Testis (tissue), 3 donors: ENCODE data around the gene SAPCD2. TPM values are rescaled to one million over a fixed set of nuclear protein-coding genes. Genes with fewer than 3 reads are reported as not detected.
"Not testable (repeated sequence)": the region's sequence is repeated elsewhere in the genome, so short reads cannot be mapped to it uniquely, and the experiment has no call there.

Experiments used
- DNase-seq: peaks from one replicate; pipeline ENCODE4 v3.0.0-alpha.2; 2019
- H3K27ac ChIP-seq, 2 donors: fragments of 200-600 bp; sonication (generic); one replicate each; pipeline ENCODE4 v1.5.1; 2019
- H3K27me3 ChIP-seq: fragments of 200-600 bp; sonication (generic); one replicate; pipeline ENCODE4 v1.5.1; 2019
- H3K36me3 ChIP-seq: fragments of 200-600 bp; sonication (generic); one replicate; pipeline ENCODE4 v1.5.1; 2017; ENCODE audit warnings: low read depth; ENCODE audit errors: missing control alignments
- H3K4me1 ChIP-seq: fragments of 200-600 bp; sonication (generic); one replicate; pipeline ENCODE4 v1.5.1; 2019
- H3K4me3 ChIP-seq, 2 donors: fragments of 200-600 bp; sonication (generic); one replicate each; pipeline ENCODE4 v1.5.1; 2017 to 2019
- H3K9me3 ChIP-seq: fragments of 200-600 bp; sonication (generic); one replicate; pipeline ENCODE4 v1.5.1; 2017
- POLR2A ChIP-seq: fragments of 450-650 bp; IDR thresholded peaks from one replicate; pipeline ENCODE4 v1.6.1; 2017; ENCODE audit warnings: antibody characterized with exemption, mild to moderate bottlenecking, moderate library complexity
- WGBS, 2 donors: methylation state at CpG; one replicate each; pipeline ENCODE4 v1.1.5; 2018; 5-methylcytosine and 5-hydroxymethylcytosine counted together
- intact Hi-C: fragments of 100-400 bp; cut with DNase I; formaldehyde crosslinking; loops from one replicate; pipeline ENCODE4 v1.15.1; 2023; ENCODE audit warnings: low total_unique reads
- polyA plus RNA-seq: library from polyadenylated mRNA; stranded (reverse); fragments of 350-450 nt; fragmentation: Illumina TruSeq; extraction: RNeasy Lipid Tissue Mini Kit (QIAGEN cat#74804); gene quantifications from one replicate; pipeline ENCODE4 v1.2.3, GENCODE V29; 2014; ENCODE audit warnings: low read depth, low replicate concordance; ENCODE audit not compliant: insufficient read depth
- total RNA-seq, 2 donors: library from RNA; depleted of rRNA; stranded (reverse); fragments of >200 nt; gene quantifications; one replicate each; pipeline ENCODE4 v1.2.3, GENCODE V29; 2016
- TF ChIP-seq, protein P1 (sequence below), 3 experiments: fragments of 450-650 bp in 2 of 3; fragments of 200-600 bp in 1 of 3; sonication (generic) in 1 of 3; IDR thresholded peaks; one replicate each; pipeline ENCODE4 v1.5.1; 2016 to 2019; ENCODE audit warnings: antibody characterized with exemption in 3 of 3, mild to moderate bottlenecking in 2 of 3, moderate library complexity in 1 of 3

SAPCD2 gene
- total and polyA plus RNA-seq, 3 donors from 2014 or later = 0.78 to 1.7 (median 1.4) TPM

DNA sequence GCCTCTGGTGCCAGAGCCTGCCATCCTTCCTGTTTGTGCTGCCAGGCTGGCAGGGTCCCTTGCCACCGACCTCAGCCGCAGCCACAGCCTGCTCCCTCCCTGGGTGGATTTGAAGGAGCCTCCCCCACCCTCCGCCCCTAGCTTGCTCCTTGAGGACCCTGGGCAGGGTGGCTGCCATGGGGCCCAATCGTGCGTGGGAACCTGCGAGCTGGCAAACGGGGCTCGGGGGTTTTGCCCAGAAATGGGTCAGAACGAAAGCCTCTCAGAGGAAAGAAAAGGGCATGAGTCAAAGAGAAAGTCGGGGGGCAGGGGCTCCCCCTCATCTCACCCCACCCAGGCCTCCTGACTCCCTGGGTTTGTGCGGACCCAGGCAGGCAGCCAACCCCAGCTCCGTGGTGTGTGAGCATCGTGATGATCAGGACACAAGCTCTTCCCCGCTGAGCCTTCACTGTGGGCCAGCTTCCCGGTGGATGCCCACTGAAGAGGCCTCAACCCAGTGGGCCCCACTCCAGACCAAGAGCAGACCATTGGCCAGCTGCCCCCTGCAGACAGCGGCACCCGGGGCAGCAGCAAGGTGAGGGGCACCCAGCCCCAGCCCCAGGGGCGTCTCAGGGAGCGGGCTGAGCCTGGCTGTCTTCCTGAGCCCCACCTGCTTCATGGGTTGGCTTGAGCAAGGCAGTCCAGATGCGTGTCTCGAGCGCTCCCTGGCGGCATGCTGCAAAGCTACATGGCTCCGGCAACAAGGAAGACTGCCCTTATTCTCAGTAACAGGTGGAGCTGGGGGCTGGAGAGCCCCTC lies 35.4 kb downstream of the SAPCD2 start:
- Histone ChIP-seq H3K9me3 (no peaks in the 10 kb centered on the region), H3K4me1 (peaks cover 14% of the 10 kb centered on the region), H3K36me3 (no peaks in the 10 kb centered on the region), H3K4me3 (no peak overlapping the region), H3K27ac (no peak overlapping the region), H3K27me3 (no peaks in the 10 kb centered on the region)
- 39 to 40% methylated on average over 19 to 24 of the region's 24 CpGs for WGBS, 2 donors
- intact Hi-C loops = loop anchor here (10.0 kb wide), 1 partner anchor 200 kb away; no protein-coding TSS in a partner anchor
- TF ChIP-seq POLR2A = no peak
- TF ChIP-seq, protein P1, sequence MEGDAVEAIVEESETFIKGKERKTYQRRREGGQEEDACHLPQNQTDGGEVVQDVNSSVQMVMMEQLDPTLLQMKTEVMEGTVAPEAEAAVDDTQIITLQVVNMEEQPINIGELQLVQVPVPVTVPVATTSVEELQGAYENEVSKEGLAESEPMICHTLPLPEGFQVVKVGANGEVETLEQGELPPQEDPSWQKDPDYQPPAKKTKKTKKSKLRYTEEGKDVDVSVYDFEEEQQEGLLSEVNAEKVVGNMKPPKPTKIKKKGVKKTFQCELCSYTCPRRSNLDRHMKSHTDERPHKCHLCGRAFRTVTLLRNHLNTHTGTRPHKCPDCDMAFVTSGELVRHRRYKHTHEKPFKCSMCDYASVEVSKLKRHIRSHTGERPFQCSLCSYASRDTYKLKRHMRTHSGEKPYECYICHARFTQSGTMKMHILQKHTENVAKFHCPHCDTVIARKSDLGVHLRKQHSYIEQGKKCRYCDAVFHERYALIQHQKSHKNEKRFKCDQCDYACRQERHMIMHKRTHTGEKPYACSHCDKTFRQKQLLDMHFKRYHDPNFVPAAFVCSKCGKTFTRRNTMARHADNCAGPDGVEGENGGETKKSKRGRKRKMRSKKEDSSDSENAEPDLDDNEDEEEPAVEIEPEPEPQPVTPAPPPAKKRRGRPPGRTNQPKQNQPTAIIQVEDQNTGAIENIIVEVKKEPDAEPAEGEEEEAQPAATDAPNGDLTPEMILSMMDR (IDR thresholded peaks at IDR 0.05) = peak; percentile 66 to 89 (median 88)
- DNase-seq = peak; percentile 83

DNA sequence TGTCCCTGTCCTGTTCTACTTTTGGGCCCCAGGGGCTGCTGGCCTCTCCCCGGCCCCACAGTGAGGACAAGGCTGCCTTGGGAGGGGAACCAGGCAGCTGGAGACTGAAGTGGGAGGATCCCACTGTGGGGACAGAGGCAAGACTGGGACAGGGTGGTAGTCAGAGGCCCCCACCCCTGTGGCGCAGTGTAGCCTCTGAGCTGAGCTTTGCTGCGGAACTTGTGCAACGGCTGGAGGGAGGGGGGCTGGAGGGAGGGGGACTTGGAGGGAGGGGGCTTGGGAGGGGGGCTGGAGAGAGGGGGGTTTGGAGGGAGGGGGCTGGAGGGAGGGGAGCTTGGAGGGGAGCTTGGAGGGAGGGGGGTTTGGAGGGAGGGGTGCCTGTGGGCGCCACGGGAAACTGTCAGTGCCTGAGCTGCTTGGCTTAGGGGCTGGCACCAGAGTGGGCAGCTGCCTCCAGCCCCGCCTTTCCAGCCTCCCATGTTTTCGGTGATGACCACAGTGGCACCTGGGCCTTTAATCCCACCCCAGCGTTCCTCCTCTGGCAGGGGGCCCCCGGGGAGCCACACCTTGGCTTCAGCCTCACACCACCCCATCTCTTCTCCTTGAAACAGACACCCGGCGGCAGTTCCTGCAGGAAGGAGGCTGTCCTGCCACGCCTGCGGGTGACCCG lies 36.2 kb downstream of the SAPCD2 start:
- no peaks in the 10 kb centered on the region for H3K36me3 ChIP-seq
- peaks cover 16% of the 10 kb centered on the region for H3K4me1 ChIP-seq
- no peaks in the 10 kb centered on the region for H3K27me3 ChIP-seq
- H3K9me3 ChIP-seq = no peaks in the 10 kb centered on the region
- TF ChIP-seq, protein P1 (IDR thresholded peaks at IDR 0.05) = no peak
- no peak for TF ChIP-seq POLR2A
- no peak overlapping the region for H3K4me3 ChIP-seq
- 46 to 68% methylated on average over 8 to 14 of the region's 15 CpGs for WGBS, 2 donors
- no peak overlapping the region for H3K27ac ChIP-seq
- no peak for DNase-seq
- intact Hi-C loops = loop anchor here (10.0 kb wide), 1 partner anchor 199 kb away; no protein-coding TSS in a partner anchor

DNA sequence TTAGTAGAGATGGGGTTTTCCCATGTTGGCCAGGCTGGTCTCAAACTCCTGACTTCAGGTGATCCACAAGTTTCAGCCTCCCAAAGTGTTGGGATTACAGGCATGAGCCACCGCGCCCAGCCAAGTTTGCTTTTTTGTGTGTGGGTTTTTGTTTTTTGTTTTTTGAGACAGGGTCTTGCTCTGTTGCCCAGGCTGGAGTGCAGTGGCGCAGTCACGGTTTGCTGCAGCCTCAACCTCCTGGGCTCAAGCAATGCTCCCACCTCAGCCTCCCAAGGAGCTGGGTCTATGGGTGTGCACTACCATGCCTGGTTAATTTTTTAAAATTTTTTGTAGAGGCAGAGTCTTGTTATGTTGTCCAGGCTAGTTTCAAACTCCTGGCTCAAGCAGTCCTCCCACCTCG lies 36.9 kb downstream of the SAPCD2 start:
- not testable (repeated sequence) for H3K27me3 ChIP-seq, H3K4me3 ChIP-seq, H3K36me3 ChIP-seq, DNase-seq, H3K27ac ChIP-seq, H3K9me3 ChIP-seq
- peaks cover 23% of the 10 kb centered on the region for H3K4me1 ChIP-seq
- WGBS, 2 donors = 86 to 92% methylated on average over 5 of the region's 5 CpGs
- intact Hi-C loops = loop anchor here (10.0 kb wide), 1 partner anchor 199 kb away; no protein-coding TSS in a partner anchor

DNA sequence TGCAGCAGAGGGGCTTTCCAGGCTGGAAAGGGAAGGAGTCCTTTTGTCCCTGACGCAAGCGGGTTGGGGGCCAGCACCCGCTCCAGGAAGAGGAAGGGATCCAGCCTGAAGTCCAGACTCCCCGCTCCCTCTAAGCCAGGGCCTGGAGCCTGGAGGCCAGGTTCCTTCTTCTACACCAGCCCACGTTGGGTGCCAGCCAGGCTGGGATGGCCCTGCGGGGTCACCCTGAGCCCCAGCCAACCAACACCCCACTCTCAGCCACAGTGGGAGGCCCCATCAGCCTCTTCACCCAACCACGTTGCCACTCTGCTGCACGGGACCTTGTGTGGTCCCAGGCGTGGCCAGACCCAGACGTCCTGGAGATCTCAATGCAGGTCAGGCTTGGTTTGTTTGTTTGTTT lies 37.5 kb downstream of the SAPCD2 start:
- Histone ChIP-seq H3K27me3 (no peaks in the 10 kb centered on the region), H3K4me1 (peaks cover 23% of the 10 kb centered on the region), H3K4me3 (no peak overlapping the region), H3K27ac (no peak overlapping the region), H3K36me3 (no peaks in the 10 kb centered on the region), H3K9me3 (no peaks in the 10 kb centered on the region)
- no peak for TF ChIP-seq POLR2A
- TF ChIP-seq, protein P1 (IDR thresholded peaks at IDR 0.05) = no peak
- DNase-seq = peak; percentile 48
- intact Hi-C loops = loop anchor here (10.0 kb wide), 1 partner anchor 198 kb away; no protein-coding TSS in a partner anchor
- 87 to 89% methylated on average over 7 to 10 of the region's 10 CpGs for WGBS, 2 donors

DNA sequence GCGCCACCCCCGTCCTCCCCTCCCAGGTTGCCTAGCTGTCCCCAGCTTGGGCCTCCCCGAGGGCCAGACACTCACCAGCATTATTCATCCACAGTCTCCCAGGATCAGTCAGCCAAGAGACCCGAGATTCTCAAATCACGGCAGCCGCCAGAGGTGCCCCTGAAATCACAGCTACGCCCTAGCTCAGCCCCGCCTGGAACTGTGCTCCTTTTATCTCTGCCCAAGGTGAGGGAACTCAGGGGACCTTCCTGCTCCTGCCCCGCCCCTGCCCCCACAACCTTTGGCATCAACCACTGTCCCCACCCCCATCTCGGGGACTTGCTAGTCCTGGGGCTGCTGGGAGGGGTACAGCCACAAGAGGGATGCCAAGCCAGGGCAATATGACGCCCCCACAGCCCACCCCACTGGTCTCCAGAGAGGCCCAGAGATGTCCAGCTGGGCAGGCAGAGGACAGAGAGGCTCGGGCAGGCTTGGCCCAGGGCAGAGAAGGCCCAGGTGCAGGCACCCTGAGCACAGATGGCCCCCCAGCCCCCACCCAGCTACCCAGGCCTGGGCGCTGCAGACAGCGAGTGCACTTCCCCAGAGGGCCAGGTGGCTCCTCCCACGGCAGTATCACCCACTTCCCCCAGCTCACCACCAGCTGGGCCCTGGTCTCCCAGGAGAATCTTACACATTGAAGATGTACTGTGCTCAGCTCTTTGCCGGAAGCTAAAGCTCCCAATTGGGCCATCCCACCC lies 38.3 kb downstream of the SAPCD2 start, which contains the start of gene FUT7:
Gene FUT7 (minus strand): TSS at position 185 of the 737 bp plus-strand sequence. CDS start 97 bp downstream, at position 88.
- H3K36me3 ChIP-seq = no peaks in the 10 kb centered on the region
- H3K9me3 ChIP-seq = no peaks in the 10 kb centered on the region
- no peak for DNase-seq
- H3K27ac ChIP-seq = no peak within 1 kb of the TSS
- intact Hi-C loops = loop anchor here (10.0 kb wide), 1 partner anchor 197 kb away; no protein-coding TSS in a partner anchor
- H3K4me1 ChIP-seq = peaks cover 27% of the 10 kb centered on the region
- WGBS, 2 donors = 62 to 68% methylated on average over 10 to 16 of the region's 16 CpGs
- TF ChIP-seq, protein P1 (IDR thresholded peaks at IDR 0.05) = no peak
- TF ChIP-seq POLR2A = no peak
- no peaks in the 10 kb centered on the region for H3K27me3 ChIP-seq
- no peak within 1 kb of the TSS for H3K4me3 ChIP-seq
